Activated CD4-positive, CD25-positive, alpha-beta regulatory T cell treated with anti-CD3 and anti-CD28 coated beads, Interleukin-2, amount 50 U/mL, for 24 hours (primary cell): ENCODE results near the gene ZMIZ1.

ENCODE experiments used
- ATAC-seq, 2 donors: fragments of 150-1000 bp; cut with Tn5 transposase; one replicate each; pipeline ENCODE4 v1.10.0; 2021; ENCODE audit warnings: mild to moderate bottlenecking in 1 of 2, moderate library complexity in 1 of 2

The ZMIZ1 gene

DNA sequence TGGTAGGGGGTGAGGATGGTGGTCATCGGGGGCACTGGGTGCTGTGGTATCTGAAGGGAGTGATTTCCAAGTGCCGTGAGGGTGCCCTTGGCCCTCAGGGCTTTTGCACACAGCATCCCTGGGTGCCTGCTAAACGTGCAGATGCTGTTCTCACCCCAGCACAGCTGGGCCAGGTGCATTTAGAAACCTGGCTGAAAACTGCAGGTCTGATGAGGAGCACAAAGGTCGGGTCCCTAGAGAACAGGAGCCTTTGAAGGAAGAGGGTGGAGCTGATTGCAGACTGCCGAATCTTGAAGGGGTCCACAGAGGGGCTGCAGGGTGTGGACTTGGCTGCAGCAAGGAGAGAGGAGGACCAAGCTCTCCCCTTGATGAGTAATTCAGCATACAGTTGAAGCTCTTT, 32.0 kb downstream of the ZMIZ1 start:
- no peak for ATAC-seq

DNA sequence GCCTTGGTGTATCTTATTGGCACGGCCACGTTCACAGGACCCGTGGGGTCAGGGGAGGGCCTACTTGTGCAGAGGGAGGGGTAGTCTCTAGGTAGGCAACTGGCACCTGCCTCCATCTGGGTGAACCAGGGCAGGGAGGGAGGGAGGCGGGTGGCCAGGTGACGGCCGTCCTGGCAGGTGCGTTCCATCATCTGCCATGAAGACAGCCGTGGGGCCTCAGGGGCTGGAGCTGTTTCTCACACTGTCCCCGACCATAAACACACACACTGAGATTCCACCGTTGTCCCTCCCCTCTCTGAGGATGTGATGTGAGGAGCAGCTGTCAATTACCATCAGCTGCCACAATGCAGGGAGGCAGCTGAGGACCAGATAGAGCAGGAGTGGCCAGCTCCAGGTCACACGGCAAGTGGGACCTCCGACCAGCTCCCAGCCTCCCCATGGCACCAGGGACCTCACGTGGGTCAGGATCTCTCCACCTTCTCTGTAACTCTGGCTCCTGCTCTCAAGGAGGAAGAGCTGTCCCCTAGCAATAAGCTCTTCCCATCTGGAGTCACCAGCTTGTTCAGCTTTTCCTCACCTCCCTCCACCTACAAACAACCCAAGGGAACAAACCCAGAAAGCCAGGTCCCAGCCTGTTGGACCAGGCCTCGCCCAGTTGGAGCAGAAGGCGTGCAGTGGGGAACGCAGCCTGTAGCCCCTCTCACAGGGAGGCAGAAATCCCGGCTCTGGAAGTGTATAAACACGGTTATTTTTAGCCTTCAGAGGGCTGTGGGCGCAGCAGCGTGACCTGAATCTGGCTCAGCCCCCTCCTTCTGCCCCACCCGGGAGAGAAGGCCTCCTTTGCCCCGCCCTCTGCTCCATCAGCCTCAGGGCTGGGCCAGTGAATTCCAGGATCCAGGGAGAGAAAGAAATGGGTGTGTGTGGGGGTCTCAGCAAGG, 33.1 kb downstream of the ZMIZ1 start:
- ATAC-seq = no peak

GRCh38 chr10:79102498-79102874, 33.7 kb downstream of the ZMIZ1 start:
- ATAC-seq = no peak

DNA sequence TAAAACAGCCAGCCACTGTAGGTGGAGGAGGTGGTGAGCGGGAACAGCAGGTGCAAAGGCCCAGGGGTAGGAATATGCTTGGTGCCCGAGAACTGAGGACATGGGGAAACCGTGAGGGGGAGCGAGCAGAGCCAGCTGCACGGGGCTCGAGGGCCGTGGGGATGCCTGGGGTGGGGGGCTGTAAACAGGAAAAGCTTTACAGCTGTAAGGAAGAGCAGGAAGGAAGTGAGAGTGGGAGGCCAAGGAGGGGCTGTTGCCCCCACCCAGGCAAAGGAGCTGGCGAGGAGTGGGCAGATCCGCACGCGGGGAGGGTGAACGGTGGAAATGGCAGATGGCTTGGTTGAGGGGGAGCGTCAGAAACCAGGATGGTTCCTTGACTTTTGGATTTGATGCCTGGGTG, 34.4 kb downstream of the ZMIZ1 start:
- no peak for ATAC-seq

GRCh38 chr10:79103585-79103984, 34.8 kb downstream of the ZMIZ1 start:
- ATAC-seq = no peak

DNA sequence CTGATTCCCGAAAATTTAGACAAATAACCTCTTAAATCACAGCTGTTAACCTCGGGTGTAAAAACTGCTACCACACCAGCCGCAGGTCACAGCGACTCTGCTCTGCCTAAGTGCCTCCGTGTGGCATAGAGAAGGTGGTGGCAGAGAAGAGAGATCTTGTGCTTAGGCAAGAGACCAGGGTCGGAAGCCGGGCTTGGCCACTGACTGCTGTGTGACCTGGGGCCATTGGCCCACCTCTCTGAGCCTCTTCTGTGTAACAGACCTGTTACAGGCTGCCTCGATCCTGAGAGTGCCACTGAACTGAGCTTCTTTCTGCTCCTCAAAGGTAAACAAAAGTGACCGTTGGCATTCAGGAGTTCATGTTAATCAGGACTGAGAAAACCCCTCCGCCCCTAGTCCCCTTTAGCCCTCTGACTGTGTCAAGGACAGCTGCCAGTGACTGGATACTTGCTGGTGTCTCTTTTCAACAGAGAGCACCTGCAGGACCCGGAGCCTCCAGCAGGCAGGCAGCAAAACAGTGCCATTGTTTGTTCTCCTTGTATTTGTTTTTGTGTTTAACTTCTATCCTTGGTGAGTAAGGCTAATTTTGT, 36.5 kb downstream of the ZMIZ1 start:
- no peak for ATAC-seq

DNA sequence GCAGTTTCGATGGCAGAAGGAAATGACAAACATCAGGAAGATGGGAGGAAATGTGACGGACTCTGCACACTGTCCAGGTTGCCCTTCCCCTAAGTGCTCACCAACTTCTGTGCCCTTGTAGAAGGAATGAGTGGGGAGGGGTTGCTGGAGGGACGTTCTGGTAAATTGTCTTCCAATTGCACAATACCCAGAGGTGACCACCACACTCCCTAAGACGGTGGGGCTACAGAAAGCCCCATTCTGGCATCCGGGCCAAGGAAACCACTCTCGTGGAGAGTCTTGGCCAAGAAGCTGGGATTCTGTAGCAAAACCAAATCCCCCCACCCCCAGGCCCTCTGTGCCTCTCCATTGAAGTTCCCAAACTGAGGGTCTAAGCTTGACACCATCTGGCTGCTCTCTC, 37.1 kb downstream of the ZMIZ1 start:
- ATAC-seq = no peak

- no peak for ATAC-seq
These were observed 37.7 kb downstream of the ZMIZ1 start for GRCh38 chr10:79106256-79107050.

DNA sequence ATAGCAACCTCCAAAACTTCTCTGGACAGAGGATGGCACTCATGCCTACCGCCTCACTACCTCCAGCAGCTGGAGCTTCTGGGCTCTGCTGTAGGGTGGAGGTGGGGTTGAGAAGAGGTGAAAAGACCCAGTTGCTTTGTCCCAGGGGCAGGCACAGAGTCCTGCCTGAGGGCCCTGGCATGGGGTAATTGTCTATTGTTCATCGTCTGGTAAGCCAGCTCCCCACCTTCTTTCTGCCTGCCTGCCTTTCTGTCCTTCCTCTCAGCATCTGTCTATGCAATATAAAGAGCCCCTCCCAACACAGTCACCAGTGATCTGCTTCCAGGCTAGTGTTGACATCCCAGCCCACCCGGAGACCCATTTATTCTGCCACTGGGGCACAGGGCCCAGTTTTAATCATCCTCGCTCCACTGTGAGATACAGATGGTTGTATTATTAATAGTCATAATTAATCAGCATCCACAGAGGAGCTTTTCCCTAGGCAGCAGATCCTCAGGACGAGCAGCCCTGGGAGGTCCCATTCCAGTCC, 39.0 kb downstream of the ZMIZ1 start:
- no peak for ATAC-seq

DNA sequence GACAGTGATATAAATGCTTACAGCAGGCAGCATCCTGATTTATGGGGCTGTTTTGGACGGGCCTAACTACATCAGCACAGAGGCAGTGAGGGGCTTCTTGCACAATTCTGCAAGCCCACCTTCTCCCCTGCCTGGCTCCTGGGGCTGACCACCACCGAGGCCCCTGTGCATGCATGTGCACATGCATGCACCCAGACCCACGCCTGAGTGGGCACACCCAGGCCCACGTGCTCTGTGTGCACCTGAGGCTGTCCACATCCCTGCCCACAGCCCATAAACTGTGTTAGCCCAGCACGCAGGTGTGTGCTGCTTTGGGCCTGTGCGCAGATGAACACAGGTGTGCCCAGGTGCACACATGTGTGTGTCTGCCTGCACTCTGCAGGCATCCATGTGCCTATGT, 40.0 kb downstream of the ZMIZ1 start:
- no peak for ATAC-seq

- no peak for ATAC-seq
These were observed 42.7 kb downstream of the ZMIZ1 start for GRCh38 chr10:79111427-79111826.

DNA sequence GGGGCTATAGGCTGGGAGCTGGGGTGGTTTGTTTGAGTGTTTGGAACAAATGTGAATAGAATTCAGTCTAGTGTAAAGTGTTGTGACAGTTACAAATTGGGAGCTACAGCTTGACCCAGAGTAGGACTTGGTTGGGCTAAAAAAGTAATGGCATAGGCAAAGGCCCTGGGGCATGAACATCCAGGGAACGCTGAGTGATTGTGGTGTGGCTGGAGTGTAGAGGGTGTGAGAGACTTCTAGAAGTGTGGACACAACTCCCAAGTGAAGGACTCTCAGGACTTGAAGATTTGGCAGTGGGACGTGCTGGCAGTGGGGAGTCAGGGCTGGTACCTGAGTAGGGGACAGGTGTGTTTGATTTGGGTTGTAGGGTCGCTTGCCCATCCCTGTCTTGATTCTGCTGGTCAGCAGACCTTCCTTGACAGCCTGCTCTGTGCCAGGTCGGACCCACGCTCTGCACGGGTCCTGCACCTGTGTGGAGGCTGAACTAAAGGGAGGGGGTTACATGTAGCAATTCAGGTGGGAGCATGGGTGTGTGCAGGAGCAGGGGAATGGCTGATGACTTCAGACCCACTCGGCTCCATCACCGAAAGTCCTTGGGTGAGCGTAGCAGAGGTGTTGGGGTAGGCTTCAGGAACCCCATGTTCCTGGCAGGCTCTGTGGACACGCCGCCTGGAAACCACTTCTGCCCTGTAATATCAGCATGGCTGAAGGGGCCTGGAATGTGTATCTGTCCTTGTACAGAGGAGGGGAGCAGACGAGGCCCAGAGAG, 43.3 kb downstream of the ZMIZ1 start:
- no peak for ATAC-seq

GRCh38 chr10:79112881-79113431, 44.2 kb downstream of the ZMIZ1 start:
- no peak for ATAC-seq

DNA sequence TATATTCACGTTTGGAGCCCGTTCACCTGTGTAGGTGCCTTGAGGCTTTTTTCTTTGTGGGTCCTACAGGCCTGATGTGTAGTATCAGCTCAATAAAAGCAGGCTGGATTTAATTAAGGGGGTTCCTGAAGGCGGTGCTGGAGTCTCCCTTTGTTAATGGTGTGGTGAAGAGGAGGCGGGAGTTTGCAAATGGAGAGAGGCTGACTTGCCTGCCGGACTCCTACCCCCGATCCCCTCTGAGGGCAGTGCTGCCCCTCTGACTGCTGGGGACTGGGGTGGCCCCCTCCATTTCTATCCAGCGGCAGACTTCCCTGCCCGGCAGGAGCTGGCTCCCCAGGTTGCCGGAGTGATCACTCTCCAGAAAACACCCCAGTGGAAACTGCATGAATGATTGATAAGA, 45.1 kb downstream of the ZMIZ1 start:
- ATAC-seq = no peak

- ATAC-seq = no peak
These were observed 46.5 kb downstream of the ZMIZ1 start for GRCh38 chr10:79115302-79115701.

GRCh38 chr10:79116368-79116767, 47.6 kb downstream of the ZMIZ1 start:
- ATAC-seq = no peak

DNA sequence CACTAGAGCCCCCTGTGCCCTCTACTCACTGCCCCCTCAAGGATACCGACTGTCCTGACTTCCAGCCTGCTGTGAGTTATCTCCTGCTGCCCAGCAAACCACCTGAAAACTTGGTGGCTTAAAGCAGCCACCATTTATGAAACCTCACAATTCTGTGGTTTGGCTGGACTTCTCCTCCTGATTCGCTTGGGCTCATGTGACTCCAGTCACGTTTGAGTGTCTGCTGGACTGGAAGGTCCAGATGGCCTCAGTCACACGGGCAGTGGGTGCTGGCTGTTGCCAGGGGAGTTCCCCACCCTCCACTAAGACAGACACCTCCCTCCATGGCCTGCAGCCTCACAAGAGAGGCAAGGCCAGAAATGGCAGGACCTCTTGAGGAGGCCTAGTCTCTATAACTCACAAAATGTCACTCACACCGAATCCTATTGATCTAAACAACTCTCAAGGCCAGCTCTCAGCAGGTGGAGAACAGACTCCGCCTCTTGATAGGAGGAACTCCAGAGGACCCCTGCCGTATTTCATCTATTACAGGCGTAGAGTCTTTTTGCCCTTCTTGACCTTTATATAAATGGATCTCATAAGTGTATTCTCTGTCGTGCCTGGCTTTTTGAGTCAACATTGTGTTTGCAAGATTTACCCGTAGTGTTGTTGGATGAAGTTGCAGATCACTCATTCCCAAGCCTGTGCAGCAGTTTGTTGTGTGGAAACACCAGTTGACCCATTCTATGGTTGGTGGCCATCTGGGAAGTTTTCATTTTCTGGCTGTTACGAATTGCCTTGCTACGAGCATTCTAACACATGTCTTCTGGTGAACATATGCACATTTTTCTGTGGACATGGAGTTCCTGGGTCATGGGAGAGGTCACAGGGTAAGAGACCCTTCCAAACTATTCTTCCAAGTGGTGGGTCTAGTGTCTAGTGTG, 48.3 kb downstream of the ZMIZ1 start:
- no peak for ATAC-seq

DNA sequence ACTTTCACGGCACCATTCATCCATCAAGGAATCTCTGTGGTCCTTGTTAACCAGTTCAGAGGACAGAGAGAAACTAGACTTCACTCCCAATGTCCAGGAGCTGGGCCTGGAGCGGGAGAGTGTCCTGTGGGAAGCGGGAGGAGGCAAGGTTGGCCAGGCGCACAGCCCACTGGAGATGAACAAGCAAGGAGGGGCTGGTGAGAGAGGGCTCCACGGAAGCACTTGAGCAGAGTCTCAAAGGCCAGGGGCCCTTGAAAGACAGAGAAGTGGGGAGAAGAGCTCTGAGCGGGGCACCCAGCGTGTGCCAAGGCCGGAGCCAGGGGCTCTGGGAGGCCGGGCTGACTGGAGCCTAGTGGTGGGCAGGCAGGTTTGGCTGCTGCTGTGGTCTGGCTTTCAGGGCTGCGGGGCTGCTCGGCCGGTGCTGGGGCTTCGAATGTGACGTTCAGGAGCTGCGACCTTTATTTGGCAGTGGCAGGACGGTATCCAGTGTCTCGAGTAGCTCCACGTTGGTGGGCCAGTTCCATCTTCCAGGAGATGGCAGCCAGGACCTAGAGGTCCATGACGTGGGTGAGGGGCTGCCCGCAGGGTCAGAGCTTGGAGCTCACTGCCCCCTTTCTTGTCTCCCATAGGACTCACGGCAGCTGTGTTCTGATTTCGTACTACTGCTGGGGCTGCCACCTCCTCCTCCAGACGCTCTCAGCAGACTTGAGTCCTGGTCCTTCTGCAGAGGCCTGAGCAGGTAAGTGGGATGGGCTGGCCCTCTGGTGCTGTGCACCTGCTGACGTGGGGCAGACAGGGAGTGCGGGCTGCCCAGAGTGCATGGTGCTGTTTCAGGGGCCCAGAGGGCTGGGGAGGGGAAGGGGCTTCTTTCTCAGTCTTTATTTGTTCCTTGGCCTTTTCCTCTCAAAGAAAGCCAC, 49.8 kb downstream of the ZMIZ1 start:
- no peak for ATAC-seq

DNA sequence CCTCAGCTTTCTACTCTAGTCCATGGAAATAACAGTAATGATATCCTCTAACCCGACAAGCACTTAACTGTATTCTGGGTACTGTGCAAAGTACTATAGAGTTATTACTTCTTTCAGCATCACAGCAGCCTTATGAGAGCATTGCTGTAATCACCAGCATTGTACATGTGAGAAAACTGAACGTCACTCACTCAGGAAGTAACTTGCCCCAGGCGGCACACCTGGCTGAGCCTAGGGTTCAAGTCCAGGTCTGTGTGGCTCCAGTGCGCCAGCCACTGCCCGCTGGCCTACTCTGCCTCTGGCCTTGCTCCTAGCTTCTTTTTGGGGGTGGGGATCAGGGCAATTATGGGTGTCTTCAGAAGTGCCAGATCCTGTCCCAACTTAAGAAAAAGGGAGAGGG, 50.5 kb downstream of the ZMIZ1 start:
- no peak for ATAC-seq

GRCh38 chr10:79123547-79123963, 54.8 kb downstream of the ZMIZ1 start:
- no peak for ATAC-seq
